NAMALWA (cell line): Measurements from ENCODE around the gene DHRSX.
A peak's percentile ranks its signal among the peaks of the same experiment; 100 is the strongest.
"Not testable (repeated sequence)": the region's sequence is repeated elsewhere in the genome, so short reads cannot be mapped to it uniquely, and the experiment has no call there.

Experiments used
- DNase-seq: peaks from one replicate; pipeline ENCODE4 v3.0.0-alpha.2; 2015; ENCODE audit warnings: low spot score

DHRSX gene

DNA sequence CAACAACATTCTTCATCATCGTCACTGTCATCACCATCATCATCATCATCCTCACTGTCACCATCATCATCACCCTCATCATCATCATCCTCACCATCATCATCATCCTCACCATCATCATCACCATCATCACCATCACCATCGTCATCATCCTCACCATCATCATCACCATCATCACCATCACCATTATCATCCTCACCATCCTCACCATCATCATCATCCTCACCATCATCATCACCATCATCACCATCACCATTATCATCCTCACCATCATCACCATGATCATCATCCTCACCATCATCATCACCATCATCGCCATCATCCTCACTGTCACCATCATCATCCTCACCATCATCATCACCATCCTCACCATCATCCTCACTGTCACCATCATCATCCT lies 18.9 kb upstream of the DHRSX start:
- DNase-seq: not testable (repeated sequence)

DNA sequence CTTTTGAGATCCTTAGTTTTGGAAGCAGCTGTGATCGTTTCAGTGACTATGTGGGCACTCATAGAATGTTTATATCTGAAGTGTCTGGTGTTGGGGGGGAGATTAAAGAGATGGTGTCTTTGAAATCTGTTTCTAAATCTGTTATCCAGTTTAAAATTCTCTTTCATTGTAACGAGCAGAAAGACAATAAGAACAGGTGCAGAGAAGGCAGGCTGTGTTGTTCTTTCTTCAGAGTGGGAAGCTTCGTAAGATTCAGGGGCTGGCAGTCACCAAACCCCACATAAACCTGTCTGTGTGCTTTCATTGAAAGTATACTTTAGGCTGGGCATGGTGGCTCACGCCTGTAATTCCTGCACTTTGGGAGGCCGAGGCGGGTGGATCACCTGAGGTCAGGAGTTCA lies 16.3 kb upstream of the DHRSX start:
- DNase-seq: no peak

DNA sequence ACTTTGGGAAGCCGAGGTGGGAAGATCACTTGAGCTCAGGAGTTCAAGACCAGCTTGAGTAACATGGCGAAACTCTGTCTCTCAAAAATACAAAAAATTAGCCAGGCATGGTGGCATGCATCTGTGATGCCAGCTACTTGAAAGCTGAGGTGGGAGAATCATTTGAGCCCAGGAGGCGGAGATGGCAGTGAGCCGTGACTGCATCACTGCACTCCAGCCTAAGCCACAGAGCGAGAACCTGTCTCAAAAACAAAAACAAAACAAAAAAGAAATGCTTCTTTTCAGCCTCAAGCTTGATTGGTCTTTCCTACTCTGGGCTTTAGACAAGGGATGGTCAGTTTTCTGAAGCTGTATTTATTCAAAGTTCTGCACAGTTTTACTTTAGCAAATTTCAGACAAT lies 15.8 kb upstream of the DHRSX start:
- DNase-seq: peak; percentile 19

DNA sequence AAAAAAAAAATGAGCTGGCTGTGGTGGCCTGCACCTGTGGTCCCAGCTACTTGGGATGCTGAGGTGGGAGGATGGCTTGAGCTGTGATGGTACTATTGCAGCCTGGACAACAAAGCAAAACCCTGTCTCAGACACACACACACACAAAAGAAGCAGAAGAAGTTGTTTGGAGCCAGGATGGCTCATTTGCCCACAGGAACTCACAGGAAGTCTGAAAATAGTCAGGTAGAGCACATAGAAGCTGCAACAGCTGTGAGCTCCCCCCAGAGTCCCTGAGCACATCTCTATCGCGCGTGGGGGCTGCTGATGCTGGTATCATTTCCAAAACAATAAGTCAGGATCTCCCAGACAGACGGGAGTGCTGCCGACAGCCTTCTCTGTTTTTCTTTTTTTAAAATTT lies 13.4 kb upstream of the DHRSX start:
- no peak for DNase-seq

DNA sequence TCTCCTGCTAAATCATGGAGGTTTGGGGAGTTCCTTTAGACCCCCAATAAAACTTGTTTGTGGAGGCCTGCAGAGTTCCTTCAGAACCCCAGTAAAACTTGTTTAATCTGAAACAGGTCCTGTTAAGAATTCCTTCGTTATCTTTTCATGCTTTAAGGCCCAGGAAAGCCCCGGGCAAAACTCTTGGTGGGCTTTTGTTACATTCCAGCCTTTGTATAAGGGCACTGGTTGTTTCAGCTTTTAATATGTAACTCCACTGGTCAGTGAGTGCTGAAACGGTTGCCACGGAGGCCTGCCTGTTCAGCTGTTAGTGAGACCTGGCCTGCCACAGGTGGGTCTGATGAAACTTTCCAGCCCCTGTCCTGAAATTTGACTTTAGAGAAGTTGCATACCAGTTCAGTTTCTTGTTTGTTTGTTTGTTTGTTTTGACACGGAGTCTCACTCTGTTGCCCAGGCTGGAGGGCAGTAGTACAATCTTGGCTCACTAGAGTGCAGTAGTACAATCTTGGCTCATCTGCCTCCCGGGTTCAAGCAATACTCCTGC lies 12.4 kb upstream of the DHRSX start:
- no peak for DNase-seq

DNA sequence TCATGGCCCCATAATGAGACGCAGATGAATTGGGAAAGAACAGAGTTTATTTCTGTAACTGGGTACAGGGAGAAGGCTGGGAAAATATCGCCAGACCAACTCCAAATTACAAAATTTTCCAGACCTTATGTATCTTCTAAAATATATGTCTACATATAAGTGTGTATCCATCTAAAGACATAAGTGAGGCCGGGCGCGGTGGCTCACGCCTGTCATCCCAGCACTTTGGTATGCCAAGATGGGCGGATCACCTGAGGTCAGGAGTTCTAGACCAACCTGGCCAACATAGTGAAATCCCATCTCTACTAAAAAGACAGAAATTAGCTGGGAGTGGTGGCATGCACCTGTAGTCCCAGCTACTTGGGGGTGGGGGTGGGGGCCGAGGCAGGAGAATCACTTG lies 11.7 kb upstream of the DHRSX start:
- DNase-seq: no peak

DNA sequence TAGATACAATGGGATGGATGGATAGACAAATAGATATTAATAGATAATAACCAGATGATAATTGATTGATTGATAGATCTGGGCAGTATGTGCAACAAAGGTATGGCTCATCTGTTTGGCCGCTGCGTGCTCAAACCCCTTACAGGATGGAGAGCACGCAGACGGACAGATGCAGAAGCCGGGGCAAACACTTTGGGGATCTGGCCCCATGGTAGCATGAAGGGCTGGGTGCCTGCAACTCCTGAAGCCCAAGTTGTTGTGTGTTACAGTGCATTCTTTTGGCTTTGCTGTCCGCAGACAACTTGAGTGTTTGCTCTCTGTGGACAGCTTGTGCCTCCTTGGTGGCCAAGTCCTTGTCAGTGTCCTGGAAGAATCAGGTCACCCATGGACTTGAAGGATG lies 10.6 kb upstream of the DHRSX start:
- DNase-seq: no peak

DNA sequence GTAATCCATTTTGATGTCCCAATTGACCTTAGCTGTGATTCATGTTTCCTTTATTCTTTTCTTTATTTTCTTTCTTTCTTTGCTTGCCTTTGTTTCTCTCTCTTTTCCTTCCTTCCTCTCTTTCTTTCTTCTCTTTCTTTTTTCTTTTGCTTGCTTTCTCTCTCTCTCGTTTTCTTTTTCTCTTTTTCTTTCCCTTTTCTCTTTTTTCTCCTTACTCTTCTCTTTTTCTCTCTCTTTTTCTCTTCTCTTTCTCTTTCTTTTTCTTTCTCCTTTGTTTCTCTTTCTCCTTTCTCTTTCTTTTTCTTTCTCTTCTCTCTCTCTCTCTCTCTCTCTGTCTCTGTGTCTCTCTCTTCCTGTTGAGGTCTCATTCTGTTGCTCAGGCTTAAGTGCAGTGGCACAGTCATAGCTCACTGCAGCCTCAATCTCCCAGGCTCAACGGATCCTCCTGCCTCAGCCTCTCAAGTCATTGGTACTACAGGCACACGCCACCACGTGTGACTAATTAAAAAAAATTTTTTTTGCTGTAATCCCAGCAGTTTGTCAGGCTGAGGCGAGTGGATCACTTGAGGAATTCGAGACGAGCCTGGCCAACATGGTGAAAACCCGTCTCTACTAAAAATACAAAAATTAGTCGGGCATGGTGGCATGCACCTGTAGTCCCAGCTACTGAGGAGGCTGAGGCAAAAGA lies 8.0 kb upstream of the DHRSX start:
- no peak for DNase-seq

DNA sequence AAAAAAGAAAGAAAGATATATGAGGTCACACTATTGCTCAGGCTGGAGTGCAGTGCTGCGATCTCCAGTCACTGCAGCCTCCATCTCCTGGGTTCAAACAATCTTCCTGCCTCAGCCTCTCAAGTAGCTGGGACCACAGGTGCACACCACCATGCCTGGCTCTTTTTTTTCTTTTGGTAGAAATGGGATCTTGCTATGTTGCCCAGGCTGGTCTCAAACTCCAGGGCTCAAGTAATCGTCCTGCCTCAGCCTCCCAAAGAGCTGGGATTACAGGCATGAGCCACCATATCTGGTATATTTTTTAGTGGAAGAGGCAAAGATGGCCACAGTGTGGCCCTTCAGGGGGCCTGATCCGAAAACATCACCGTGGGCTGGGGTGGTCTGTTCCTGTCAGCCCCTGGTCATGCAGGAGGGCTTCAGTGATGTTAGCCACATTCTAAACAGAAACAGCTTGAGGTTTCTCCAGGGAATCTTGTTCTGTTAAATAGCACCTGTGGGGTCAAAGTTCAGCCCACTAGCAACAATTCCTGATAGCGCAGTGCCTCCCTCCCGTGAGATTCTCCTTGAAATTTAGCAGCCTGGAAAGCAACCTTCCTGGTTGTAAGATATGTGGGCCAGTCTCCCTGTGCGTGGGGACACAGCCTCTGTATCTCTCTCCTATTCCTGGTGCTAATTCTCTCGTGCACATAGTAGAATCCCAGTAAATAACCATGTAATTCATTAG lies 7.3 kb upstream of the DHRSX start:
- DNase-seq: no peak

DNA sequence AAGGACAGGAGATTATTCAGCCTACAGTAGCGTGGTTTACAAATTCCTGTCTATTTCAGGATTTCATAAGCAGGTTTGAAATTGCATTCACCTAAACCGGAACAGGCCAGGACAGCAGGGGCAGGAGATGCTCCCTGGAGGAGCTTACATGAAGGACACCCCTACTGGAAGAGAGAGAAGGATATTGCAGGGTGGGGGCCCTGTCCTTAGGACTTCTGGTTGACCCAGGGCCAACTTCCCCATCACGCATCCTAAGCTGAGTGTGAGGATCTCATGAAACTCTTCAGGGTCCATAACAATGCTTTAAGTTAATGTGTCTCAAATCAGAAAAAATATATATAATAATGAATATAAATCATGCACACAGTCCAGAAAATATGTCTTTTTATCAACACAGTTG lies 6.4 kb upstream of the DHRSX start:
- no peak for DNase-seq

DNA sequence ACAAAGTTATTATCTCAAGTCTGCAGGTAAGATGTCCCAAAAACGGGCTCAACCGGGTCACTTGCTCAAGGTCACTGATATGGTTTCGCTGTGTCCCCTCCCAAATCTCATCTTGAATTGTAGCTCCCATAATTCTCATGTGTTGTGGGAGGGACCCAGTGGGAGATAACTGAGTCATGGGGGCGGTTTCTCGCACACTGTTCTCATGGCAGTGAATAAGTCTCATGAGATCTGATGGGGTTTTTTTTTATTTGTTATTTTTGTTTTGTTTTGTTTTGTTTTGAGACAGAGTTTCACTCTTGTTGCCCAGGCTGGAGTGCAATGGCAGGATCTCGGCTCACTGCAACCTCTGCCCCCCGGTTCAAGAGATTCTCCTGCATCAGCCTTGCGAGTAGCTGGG lies 4.6 kb upstream of the DHRSX start:
- DNase-seq: not testable (repeated sequence)

DNA sequence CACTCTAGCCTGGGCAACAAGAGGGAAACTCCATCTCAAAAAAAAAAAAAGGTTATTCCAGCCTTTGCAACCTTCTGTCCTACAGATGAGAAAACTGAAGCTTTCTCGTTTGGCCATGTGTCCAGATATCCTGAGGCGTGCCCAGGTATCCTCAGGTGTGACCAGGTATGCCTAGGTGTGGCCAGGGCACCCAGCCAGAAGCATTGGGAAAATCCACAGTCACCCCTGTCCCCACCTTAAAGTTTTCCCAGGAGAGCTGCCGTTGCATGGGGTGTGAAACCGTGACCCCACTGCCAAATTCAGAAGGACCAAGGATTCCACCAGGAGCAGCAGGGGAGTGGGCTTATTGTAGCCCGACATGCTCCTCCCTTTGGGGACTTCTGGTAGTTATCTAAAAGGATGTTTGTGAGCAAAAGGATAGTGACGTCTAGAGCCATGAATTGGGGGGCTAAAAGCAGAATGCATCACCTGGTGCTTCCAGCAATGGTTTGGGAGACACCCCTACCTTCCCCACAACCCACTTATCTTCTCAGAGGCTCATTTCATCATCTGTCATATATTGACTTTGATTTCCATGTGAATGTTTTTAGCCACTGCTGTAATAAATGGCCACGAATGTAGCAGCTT lies 4.0 kb upstream of the DHRSX start:
- DNase-seq: no peak

DNA sequence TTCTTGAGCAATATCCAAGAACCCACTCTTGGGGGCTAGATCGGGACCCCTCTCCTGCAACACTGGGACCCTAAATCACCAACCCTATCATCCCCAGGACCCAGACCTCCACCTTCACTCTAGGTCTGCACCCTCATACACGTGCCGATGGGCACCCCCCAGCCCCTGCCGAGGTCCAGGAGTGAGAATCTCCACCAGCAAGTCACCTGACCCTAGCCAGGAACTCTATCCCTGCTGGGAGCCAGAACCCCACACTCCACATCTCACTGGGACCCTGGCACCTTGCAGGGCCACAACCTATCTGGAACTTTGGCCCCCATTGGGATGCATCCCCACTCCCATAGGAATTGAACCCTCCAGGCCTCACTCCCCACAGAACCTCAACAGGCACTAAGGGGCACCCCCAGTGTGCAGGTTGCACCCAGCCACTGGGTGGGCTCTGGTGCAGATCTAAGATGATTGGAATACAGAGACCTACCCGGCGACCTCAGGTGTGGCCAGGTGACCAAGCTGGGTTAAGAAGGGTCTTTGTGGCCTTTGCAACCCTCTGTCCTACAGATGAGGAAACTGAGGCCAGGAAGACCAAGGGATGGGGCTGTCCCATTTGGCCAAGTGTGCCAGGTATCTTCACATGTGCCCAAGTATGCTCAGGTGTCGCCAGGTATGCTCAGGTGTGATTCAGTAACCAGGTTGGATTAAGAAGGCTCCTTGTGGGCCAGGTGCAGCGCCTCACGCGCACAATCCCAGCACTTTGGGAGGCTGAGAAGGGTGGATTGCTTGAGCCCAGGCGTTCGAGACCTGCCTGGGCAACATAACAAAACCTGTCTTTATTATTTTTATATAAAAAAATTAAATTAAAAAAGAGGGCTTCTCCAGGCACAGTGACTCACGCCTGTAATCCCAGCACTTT lies 3.1 kb upstream of the DHRSX start:
- DNase-seq: no peak

DNA sequence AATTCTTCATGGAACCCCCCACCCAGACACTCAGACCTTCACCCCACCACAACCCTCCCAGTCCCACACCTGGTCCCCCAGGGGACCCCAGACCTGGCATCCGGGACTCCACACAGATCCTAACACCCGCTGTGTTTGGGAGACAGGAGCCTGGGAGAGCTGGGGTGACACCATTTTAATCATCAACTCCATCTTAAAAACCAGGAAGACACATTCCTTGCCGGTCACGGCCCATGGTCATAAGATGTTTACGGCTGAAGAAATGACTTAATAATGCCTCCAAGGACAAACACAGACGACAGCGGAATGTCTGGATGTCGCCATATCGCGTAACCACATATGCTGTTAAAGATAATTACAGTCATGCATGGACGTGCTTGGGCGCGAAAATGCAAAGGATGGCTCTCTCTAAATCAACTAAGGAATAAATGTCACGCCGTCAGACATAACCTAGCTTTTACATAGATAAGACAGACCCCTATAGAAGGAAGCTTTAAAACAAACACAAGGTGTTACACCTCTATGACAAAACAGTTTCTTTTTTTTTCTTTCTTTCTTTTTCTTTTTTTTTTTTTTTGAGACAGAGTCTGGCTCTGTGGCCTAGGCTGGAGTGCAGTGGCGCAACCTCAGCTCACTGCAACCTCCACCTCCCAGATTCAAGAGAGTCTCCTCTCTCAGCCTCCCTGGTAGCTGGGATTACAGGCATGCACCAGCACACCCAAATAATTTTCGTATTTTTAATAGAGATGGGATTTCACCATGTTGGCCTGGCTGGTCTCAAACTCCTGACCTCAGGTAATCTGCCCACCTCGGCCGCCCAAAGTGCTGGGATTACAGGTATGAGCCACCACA lies 2.1 kb upstream of the DHRSX start:
- no peak for DNase-seq

DNA sequence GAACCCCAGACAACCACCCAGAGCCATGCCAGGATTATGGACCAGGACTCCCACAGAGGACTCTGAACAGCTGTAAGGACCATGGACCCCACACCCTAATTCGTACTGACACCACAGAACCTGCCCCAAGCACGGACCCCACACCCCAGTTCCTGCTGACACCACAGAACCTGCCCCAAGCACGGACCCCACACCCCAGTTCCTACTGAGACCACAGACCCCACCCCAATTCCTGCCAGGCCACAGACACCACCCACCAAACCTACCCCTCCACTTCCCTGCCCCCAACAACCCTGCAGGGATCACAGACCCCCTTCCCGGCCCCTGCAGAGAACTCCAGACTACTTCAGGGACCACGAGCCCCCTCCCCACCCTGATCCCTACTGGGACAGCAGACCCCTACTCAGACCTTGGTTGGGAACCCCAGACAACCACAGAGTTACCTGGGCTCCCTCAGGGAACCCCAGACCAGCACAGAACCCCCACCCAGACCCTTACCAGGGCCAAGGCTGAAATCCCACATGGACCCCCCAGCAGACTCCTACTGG lies 1.4 kb upstream of the DHRSX start:
- no peak for DNase-seq

DNA sequence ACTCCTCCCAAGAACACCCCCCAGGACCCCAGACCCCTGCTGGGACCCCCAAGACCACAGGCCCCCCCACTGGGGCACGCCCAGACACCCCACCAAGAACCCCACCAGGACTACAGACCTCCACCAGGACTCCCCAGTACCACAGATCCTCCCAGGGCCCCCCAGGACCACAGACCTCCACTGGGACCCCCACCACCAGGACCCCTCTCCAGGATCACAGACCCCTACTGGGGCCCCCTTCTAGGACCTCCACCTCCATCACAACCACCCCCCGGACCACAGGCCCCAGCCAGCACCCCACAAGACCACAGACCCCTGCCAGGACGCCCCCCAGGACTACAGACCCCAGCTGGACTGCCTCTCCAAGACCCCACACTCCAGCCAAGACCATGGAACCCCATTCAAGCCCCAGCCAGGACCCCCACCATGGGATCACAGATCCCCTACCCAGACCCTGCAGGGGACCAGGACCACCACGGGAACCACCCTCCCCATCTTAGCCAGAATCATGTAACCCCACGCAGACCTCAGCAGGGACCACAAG lies 855 bp upstream of the DHRSX start:
- DNase-seq: no peak

DNA sequence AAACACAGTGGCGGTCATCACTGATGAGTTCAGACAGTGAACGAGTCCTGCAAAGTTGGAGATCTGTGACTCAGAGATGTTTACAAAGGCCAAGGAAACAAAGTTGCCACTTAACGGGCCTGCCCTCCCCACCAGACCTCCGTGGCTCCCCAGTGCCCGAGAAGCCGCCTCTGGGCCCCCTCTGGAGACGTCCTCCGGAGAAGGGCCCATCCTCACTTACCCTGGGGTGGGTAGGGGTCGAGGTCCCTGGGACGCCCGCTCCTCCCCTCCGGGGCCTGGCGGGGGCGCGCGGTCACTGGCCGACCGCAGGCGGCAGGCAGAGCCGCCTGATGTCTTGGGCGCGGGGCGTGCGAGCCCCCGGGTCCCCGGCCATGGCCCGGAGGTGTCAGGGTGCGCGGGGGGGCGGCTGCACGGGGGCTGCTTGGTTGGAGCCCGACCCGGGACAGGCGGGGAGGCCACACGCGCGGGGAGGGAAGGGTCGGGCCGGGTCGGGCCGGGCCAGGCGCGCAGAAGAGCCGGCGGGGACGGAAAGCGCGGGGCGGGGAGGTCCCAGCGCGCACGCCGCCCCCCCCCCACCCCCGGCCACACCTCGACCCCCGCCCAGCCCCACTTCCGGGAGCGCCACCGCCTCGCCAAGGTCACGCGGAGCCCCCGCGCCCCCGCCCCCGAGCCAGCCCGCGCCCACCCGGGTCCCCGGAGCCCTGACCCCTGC lies 529 bp downstream of the DHRSX start:
- DNase-seq: peak; percentile 28

DNA sequence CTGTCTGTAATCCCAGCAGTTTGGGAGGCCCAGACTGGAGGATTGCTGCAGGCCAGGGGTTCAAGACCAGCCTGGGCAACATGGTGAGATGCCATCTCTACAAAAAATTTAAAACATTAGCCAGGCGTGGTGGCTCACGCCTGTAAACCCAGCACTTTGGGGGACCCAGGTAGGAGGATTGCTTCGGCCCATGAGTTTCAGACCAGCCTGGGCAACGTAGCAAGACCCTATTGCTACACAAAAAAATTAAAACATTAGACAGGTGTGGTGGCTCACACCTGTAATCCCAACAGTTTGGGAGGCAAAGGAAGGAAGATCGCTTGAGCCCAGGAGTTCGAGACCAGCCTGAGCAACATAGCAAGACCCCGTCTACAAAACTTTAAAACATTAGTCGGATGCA lies 1.3 kb downstream of the DHRSX start:
- DNase-seq: no peak

DNA sequence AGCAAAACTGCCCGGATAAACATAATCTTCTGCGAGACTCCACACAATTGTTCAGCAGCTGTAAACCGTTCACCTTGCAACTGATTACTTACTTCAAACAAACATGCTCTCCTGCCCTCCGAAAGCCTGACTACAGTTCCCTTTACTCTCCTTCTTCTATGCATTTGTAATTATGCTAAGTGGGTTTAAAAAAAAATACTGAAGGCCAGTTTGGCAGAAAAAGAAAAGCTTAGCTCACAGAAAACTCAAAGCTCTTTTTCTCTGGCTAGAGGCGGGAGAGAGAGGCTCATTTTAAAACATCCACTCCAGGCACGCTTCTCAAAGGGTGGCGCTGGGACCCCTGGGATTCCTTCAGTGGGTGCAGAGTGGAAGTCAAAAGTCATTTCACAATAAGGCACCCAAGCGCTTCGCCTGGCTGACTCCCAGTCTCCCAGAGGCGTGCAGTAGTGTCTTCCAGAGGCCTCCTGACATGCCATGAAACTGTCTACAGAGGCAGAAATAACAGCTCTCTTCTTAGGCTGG lies 1.9 kb downstream of the DHRSX start:
- no peak for DNase-seq
